NCI-H69 (cell line): ENCODE data around the gene GIT2.

ENCODE experiments used
- DNase-seq: peaks from one replicate; lab custom pipeline; 2025; lab: John Stamatoyannopoulos, UW

GIT2 gene

DNA sequence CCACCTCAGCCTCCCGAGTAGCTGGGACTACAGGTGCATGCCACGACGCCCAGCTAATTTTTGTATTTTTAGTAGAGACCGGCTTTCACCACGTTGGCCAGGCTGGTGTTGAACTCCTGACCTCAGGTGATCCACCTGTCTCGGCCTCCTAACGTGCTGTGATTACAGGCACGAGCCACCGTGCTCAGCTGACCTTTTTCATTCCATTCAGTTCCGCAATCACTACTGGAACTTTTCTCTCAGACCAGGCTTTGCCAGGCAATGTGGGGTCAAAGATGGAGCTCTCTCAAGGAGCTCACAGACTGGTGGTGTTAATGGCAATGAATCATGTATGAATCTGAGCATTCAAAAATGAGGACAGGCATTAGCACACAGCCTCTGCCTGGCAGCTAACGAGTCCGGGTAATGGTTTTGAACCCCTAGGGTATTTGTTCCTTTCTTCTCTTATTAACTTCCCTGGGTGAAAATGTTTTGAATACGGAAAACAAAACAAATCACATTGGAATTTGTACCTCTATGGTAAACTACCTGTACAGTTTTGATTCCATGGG, 105.5 kb downstream of the GIT2 start:
- DNase-seq: peak; percentile 64

GRCh38 chr12:109888179-109889020, 107.8 kb downstream of the GIT2 start:
- DNase-seq: no peak

- no peak for DNase-seq
These were observed 110.6 kb downstream of the GIT2 start for GRCh38 chr12:109885616-109886015.

DNA sequence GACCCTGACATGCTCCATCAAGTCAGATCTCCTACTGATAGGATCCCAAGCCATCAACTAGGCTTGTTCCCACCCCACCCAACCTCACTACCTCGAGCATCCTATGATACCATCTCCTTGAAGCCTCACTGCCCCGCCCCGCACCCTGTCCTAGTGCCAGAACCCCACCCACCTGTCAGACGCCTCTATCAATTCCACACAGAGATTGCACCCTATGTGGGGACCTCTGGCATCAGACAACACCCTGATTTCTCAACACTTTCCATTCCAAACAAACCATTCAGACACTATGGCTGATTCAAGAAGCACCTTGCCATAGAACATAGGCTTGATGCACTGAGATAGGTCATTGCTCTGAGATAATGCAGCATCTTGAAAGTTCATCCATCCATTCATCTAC, 112.7 kb downstream of the GIT2 start:
- no peak for DNase-seq

- DNase-seq: no peak
These were observed 114.4 kb downstream of the GIT2 start for GRCh38 chr12:109881752-109882151.

DNA sequence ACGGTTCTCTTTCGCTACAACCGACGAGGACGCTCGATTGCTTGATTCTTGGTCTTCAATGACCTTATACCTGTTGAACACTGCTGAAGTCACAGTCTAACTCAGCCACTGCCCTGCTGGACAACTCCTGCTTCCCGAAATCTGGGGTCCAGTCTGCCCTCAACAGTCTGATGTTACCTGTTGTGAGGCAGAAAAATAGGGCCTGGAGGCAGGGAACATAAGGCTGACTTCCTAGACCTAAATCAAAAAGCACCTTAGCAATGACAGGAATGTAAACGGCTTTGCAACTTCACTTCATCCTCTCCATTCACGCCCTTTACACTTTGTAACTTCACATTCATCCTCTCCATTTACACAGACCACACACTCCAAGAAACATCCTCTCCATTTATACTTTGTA, 115.2 kb downstream of the GIT2 start:
- DNase-seq: peak; percentile 39

DNA sequence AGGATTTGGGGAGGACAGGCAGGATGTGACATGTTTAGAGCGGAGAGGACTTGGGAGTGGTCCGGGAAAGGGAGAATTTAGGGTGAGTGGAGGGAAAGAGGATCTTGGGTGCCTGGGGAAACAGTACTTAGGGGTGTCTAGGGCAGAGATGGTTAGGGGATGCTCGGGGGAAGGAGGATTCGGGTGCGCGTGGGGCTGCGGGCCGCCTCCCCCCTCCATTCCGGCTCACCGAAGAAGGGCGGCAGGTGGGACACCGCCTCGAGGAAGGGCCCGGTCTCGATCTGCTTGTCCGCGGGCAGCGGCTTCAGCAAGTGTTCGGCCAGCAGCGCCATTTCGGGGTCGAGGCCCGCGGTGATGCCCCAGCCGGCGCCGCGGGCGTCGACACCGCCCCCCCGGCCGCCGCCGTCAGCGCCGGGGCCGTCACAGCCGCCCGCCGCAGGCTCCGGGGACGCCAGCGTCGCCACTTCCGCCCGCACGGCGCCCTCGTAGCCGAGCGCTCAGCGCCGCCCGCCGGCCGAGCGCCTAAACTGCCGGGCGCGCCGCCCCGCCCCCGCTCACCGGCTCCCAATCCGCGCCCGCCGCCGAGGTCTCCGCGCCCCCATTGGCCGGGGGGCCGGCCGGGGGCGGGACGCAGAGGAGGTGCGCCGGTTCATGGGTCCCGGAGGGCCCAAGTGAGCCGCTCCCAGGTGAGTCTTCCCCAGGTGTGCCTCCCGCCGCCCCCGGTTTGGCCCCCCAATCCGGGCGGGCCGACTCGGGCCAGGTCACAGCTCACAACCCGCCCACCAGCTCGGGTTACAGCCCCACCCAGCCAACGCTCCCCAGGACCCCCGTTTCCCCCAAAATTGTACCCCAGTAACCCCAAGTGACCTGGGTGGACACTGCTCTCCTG, 115.9 kb downstream of the GIT2 start, which contains the start of gene GLTP:
GLTP (minus strand) TSS at position 499 of the 889 bp plus-strand sequence; CDS start at position 332, 167 bp downstream.
- DNase-seq: peak; percentile 96
